Spleen (tissue), 7 donors: ENCODE measurements around the gene LRRC42.

Experiments
- CTCF ChIP-seq, 11 experiments: fragments of 200-600 bp in 7 of 11; fragments of 450-650 bp in 4 of 11; sonication (generic) in 4 of 11; IDR thresholded peaks in 8 of 11; conservative IDR thresholded peaks in 3 of 11; 1 replicate in 7 of 11; 2 replicates in 4 of 11; pipeline versions ENCODE4 v1.4.0 to v1.8.0; 2016 to 2021; ENCODE audit warnings: antibody characterized with exemption in 11 of 11, inconsistent platforms in 4 of 11, mild to moderate bottlenecking in 1 of 11
- POLR2A ChIP-seq, 3 donors: fragments of 450-650 bp; IDR thresholded peaks; one replicate each; pipeline ENCODE4 v1.5.1; 2017; ENCODE audit warnings: antibody characterized with exemption in 3 of 3, mild to moderate bottlenecking in 1 of 3
- donor health status: DM: no; HTN: no; CAD: no; lungs with moderate emphysema.
- donor health status: DM: no; HTN: no; CAD: no.
- donor health status: DM: no; HTN: no; CAD: no.

- TF ChIP-seq CTCF (IDR thresholded peaks at IDR 0.05 in 8 of 11, conservative IDR thresholded peaks at IDR 0.05 in 3 of 11) (no peak), POLR2A (IDR thresholded peaks at IDR 0.05) (no peak)
Observed at GRCh38 chr1:53938136-53938830, 7.9 kb upstream of the LRRC42 start.
